Measurements from ENCODE around the gene PTK6.

GRCh38 chr20:63497138-63497945, 39.8 kb downstream of the PTK6 start:
- TF ChIP-seq ZFP30 (CRISPR knock-in tag; IDR thresholded peaks at IDR 0.05) (no peak), POU6F1 (CRISPR knock-in tag; IDR thresholded peaks at IDR 0.05; ENCODE audit: borderline replicate concordance, low read depth) (no peak), ZNF8 (CRISPR knock-in tag; IDR thresholded peaks at IDR 0.05) (no peak), CREB5 (CRISPR knock-in tag; IDR thresholded peaks at IDR 0.05; ENCODE audit: low read depth) (no peak), PPARA (CRISPR knock-in tag; IDR thresholded peaks at IDR 0.05; ENCODE audit: borderline replicate concordance) (no peak), ZNF565 (CRISPR knock-in tag; conservative IDR thresholded peaks at IDR 0.05; ENCODE audit: low read depth) (no peak), CSRNP3 (CRISPR knock-in tag; IDR thresholded peaks at IDR 0.05) (no peak)
